HL-60 (cell line): ENCODE data around the gene USP20.

ENCODE experiments used
- DNase-seq, 2 experiments: peaks; one replicate each; pipeline ENCODE4 v3.0.0-alpha.2; 2010 to 2020; ENCODE audit warnings: low read depth in 1 of 2, low spot score in 1 of 2
- H3K27ac ChIP-seq: fragments of 250-450 bp; sonication (Bioruptor Pico); replicated peaks from 2 replicates; pipeline ENCODE4 v1.5.1; 2020; ENCODE audit warnings: mild to moderate bottlenecking, moderate library complexity
- H3K27me3 ChIP-seq: fragments of 250-450 bp; sonication (Bioruptor Pico); 2 replicates; pipeline ENCODE4 v1.5.1; 2021; ENCODE audit warnings: mild to moderate bottlenecking, moderate library complexity; ENCODE audit not compliant: insufficient read depth, poor library complexity, severe bottlenecking
- H3K4me3 ChIP-seq: replicated peaks from 2 replicates; pipeline ENCODE4 v1.5.1; 2011; ENCODE audit warnings: mild to moderate bottlenecking, control low read depth, low read length; ENCODE audit not compliant: insufficient read depth
- GABPA ChIP-seq: IDR thresholded peaks from 2 replicates; pipeline ENCODE4 v1.6.1; 2012; ENCODE audit warnings: low read depth
- POLR2AphosphoS5 ChIP-seq: IDR thresholded peaks from 2 replicates; pipeline ENCODE4 v1.6.1; 2012; ENCODE audit warnings: low read depth
- REST ChIP-seq: IDR thresholded peaks from 2 replicates; pipeline ENCODE4 v1.6.1; 2012; ENCODE audit warnings: low read depth; ENCODE audit not compliant: insufficient replicate concordance
- SPI1 ChIP-seq: IDR thresholded peaks from 2 replicates; pipeline ENCODE4 v1.6.1; 2012; ENCODE audit warnings: low read depth, mild to moderate bottlenecking, borderline replicate concordance
- TF ChIP-seq, protein P1 (sequence below): IDR thresholded peaks from one replicate; pipeline ENCODE4 v1.5.1; 2011; ENCODE audit warnings: low read length, control low read depth, inconsistent platforms; ENCODE audit not compliant: insufficient read depth

Gene USP20

GRCh38 chr9:129814432-129815223 is 20.6 kb upstream of the USP20 start:
- no peak for DNase-seq
- Histone ChIP-seq H3K4me3 (no peak overlapping the region), H3K27me3 (no peaks in the 10 kb centered on the region), H3K27ac (peak overlapping the region; percentile 21; the same call in 1 of the 2 replicates)
- TF ChIP-seq GABPA (no peak), SPI1 (no peak), POLR2AphosphoS5 (no peak; the same call in 1 of the 2 replicates), REST (no peak)
- TF ChIP-seq, protein P1, sequence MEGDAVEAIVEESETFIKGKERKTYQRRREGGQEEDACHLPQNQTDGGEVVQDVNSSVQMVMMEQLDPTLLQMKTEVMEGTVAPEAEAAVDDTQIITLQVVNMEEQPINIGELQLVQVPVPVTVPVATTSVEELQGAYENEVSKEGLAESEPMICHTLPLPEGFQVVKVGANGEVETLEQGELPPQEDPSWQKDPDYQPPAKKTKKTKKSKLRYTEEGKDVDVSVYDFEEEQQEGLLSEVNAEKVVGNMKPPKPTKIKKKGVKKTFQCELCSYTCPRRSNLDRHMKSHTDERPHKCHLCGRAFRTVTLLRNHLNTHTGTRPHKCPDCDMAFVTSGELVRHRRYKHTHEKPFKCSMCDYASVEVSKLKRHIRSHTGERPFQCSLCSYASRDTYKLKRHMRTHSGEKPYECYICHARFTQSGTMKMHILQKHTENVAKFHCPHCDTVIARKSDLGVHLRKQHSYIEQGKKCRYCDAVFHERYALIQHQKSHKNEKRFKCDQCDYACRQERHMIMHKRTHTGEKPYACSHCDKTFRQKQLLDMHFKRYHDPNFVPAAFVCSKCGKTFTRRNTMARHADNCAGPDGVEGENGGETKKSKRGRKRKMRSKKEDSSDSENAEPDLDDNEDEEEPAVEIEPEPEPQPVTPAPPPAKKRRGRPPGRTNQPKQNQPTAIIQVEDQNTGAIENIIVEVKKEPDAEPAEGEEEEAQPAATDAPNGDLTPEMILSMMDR = no peak

GRCh38 chr9:129815278-129815677 is 20.0 kb upstream of the USP20 start:
- TF ChIP-seq GABPA (no peak), SPI1 (no peak), REST (no peak)
- TF ChIP-seq, protein P1 = no peak
- DNase-seq = no peak
- Histone ChIP-seq H3K27ac (peak overlapping the region; percentile 76), H3K4me3 (no peak overlapping the region), H3K27me3 (no peaks in the 10 kb centered on the region)

DNA sequence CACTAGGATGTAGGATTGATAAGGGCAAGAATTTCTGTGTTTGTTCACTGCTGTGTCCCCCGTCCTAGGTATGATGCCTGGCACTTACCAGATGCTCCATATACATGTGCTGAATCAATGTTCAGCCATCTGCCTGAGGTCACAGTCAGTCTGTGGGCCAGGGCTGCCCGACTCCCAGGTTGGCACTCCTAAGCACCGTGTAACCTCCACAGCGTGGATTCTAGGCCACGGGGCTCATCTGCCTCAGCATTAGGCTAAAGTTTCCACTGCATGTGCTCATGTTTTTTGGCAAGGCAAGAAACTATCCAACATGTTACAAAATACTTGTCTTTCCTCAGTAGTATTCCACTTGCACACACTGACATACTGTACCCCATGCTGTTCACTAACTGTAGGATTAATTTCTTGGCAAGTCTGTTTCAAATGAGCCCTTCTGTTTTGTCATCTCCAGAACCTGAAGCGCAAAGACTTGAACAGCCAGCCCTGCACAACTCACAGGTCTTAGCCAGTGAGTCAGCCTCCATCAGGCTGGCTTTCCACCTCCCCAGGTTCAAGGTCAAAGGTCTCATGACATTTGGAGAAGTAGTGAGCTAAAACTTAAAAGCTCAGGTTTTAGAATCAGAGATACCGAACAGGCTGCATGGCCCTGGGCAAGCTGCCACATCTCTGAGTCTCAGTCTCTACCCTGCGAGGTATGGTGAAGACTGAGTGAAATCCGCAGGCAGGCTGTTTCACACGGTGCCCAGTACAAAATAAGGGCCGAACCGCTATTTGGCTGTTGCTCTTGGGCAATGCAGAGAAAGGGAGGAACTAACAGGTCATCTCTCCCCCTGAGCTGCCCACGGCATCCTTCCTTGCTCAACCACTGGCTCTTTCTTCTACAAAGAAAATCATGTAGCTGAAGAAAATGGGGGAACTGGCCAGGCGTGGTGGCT is 18.5 kb upstream of the USP20 start:
- DNase-seq = peak; percentile 72 to 97
- Histone ChIP-seq H3K27ac (peak overlapping the region; percentile 76), H3K4me3 (no peak overlapping the region), H3K27me3 (no peaks in the 10 kb centered on the region)
- TF ChIP-seq SPI1 (peak; percentile 76; the same call in 1 of the 2 replicates), GABPA (no peak), POLR2AphosphoS5 (peak; percentile 73), REST (peak; percentile 34)
